Right cardiac atrium (tissue), 5 donors: Measurements from ENCODE around the gene INPP5D. TPM values are rescaled to one million over a fixed set of nuclear protein-coding genes. Genes with fewer than 3 reads are reported as not detected.

Experiments
- ATAC-seq, 2 donors: fragments of 200-7000 bp; cut with Tn5 transposase; one replicate each; pipeline versions ENCODE4 v1.8.0 to v1.9.1; 2020; ENCODE audit warnings: moderate library complexity in 2 of 2, mild to moderate bottlenecking in 1 of 2
- DNase-seq, 3 donors: peaks; one replicate each; pipeline ENCODE4 v3.0.0-alpha.2; 2020
- H3K27ac ChIP-seq: one replicate; pipeline ENCODE4 v1.5.1; 2013; ENCODE audit warnings: mild to moderate bottlenecking, low read length, control low read depth, moderate library complexity
- H3K27me3 ChIP-seq: one replicate; pipeline ENCODE4 v1.6.1; 2013; ENCODE audit not compliant: control insufficient read depth, insufficient read depth
- H3K4me1 ChIP-seq: one replicate; pipeline ENCODE4 v1.6.1; 2013; ENCODE audit warnings: low read length; ENCODE audit not compliant: control insufficient read depth, insufficient read depth
- H3K4me3 ChIP-seq: one replicate; pipeline ENCODE4 v1.5.1; 2013; ENCODE audit warnings: low read length, control low read depth
- H3K9me3 ChIP-seq: one replicate; pipeline ENCODE4 v1.6.1; 2013; ENCODE audit warnings: low read length; ENCODE audit not compliant: control insufficient read depth
- whole genome bisulfite sequencing: extraction: QIAGEN DNeasy Blood & Tissue Kit; methylation state at CpG from one replicate; pipeline ENCODE4 v1.1.7; 2013; 5-methylcytosine and 5-hydroxymethylcytosine counted together
- intact Hi-C, 4 donors: fragments of 100-400 bp; cut with DNase I; formaldehyde crosslinking; loops; one replicate each; pipeline versions ENCODE4 v1.11.0 to v1.14.0; 2022 to 2023
- polyA plus RNA-seq: library from polyadenylated mRNA; stranded (reverse); fragments of 200-250 nt; gene quantifications from one replicate; pipeline ENCODE4 v1.2.3, GENCODE V29; 2013
- total RNA-seq, 4 donors: library from RNA; stranded (reverse); fragmentation: NEBNext Ultra II Directional; extraction: Animal tissue kit (Norgen Biotek cat#: 25700); gene quantifications; one replicate each; pipeline ENCODE4 v1.2.1, GENCODE V29; 2021
- donor health status: healthy with polysubstance abuse.
- donor health status: DM: no; HTN: yes; CAD: no.
- donor health status: DM: no; HTN: no; CAD: no.
- donor health status: DM: no; HTN: yes; CAD: no; lungs with severe emphysema.
- donor health status: DM: yes; HTN: yes; CAD: no.

Gene INPP5D
- total and polyA plus RNA-seq, 5 donors = 3.6 to 7.8 (median 6.9) TPM

DNA sequence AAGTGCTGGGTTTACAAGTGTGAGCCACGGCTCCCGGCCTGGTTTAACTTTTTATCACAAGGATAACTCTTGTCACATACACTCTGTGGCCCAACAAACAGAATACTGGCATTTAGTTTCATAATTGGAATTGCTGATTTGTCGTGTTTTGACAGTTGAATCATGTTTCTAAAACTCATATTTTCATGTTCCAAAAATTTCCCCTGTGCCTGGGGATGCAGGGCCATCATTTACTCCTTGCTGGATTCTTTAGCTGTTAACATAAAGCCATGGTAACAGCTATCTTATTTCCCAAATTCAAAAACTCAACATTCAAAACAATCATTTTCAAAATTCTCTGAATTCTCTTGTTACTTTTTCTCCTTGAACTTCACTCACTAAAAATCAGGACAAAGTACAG is 174.9 kb downstream of the INPP5D start:
- 75% methylated on average over 3 of the region's 3 CpGs for whole genome bisulfite sequencing
- intact Hi-C loops = no loop called here
- DNase-seq = no peak
- H3K27me3 ChIP-seq = no peaks in the 10 kb centered on the region
- no peaks in the 10 kb centered on the region for H3K9me3 ChIP-seq
- H3K4me1 ChIP-seq = no peaks in the 10 kb centered on the region
- no peak overlapping the region for H3K27ac ChIP-seq
- ATAC-seq = no peak
- H3K4me3 ChIP-seq = no peak overlapping the region

DNA sequence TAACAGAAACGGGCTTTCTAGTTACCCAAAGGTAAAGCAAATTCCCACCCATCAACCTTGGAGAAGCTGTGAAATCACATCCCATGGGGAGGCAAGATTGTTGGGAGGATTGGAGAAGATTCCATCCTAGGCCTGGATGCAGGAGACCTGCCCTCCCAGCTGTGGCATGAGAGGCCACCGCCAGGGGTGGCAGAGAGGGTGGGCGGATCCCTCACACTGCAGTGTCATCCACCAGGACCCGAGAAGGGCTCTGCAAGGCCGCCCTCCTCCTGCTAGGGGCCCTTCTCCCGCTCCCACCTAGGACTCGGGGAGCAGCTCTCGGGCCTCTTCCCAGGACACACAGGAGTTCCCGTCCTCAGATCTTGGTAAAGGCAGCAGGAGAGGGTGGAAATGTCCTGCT is 175.8 kb downstream of the INPP5D start:
- Histone ChIP-seq H3K27me3 (no peaks in the 10 kb centered on the region), H3K27ac (no peak overlapping the region), H3K4me1 (no peaks in the 10 kb centered on the region), H3K9me3 (no peaks in the 10 kb centered on the region), H3K4me3 (no peak overlapping the region)
- 71% methylated on average over 9 of the region's 9 CpGs for WGBS
- intact Hi-C loops = no loop called here
- ATAC-seq = no peak
- no peak for DNase-seq

DNA sequence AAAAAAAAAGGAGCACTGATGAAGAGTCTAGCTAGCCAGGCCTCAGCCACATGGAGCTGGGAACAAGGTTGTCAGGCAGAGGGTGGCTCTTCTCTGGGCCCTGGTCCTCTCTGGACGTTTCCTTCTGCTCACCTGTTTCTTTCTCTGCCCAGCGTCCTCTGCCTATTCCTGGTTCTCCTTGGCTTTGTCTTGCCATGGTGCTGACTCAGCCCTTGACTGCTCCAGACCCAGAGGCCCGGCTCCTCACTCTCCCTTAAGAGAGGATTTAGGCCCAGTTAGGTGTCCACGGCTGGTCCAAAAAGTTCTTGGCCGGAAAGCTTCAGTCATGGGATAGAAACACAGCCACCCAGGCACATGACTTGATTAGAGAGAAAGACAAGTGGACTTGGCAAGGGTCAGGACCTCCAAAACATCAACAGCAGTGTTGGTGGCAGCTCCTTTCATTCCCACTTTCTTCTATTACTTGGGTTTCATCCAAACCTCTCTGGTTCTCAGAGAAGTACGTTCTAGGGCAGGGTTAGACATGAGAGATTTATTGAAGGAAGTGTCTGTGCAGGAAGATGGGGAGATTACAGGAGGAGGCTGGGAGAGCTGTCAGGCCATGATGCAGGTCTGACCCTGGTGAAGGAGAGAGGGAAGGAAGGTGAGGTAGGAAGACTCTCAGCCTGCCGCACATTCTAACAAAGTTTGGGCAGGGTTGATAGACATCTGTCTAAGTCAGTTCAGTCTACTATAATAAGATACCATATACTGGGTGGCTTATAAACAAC is 176.9 kb downstream of the INPP5D start:
- no peaks in the 10 kb centered on the region for H3K9me3 ChIP-seq
- intact Hi-C loops = no loop called here
- ATAC-seq (no peak), DNase-seq (no peak)
- no peak overlapping the region for H3K4me3 ChIP-seq
- no peaks in the 10 kb centered on the region for H3K27me3 ChIP-seq
- H3K4me1 ChIP-seq = no peaks in the 10 kb centered on the region
- 83% methylated on average over 7 of the region's 7 CpGs for WGBS
- H3K27ac ChIP-seq = no peak overlapping the region

DNA sequence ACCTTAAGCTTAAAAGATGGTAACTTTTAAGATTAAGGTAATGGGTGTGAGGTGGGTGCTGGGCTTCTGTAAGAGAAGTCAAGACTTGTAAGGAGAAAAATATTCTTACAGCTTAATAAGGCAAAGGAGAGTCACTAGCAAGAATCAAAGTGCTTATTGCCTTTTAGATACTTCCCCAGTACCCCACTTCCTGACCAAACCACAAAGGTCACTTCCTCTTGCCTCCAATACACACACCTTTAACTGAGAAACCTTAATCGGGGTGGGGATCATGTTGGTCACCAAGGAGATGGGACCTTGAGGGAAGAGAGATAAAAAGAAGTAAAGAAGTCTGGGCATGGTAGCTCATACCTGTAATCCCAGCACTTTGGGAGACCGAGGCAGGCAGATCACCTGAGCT is 180.8 kb downstream of the INPP5D start:
- ATAC-seq (no peak), DNase-seq (no peak)
- WGBS = 76% methylated on average over 2 of the region's 2 CpGs
- Histone ChIP-seq H3K27me3 (no peaks in the 10 kb centered on the region), H3K9me3 (no peaks in the 10 kb centered on the region), H3K4me1 (no peaks in the 10 kb centered on the region), H3K4me3 (no peak overlapping the region), H3K27ac (no peak overlapping the region)
- intact Hi-C loops = no loop called here

DNA sequence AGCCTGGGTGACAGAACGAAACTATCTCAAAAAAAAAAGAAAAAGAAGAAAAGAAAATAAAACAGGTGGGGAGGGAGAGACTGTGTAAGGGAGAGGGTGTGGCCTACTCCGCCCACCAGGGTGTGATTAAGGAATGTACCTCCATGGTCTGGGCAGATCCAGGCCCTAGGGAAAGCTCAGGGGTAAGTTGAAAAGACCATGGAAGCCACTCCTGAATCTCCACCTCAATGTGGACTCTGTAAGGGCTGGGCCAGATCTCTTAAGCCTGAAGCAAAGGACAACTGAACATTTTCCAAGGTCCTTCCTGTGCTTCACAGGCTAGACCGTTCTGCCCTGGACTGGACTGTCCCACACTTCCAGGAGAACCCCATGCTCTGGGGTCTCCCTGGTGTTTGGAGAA is 181.7 kb downstream of the INPP5D start:
- DNase-seq = no peak
- ATAC-seq = peak in 1 of 2 donors; percentile 38
- Histone ChIP-seq H3K9me3 (no peaks in the 10 kb centered on the region), H3K27ac (no peak overlapping the region), H3K4me1 (no peaks in the 10 kb centered on the region), H3K27me3 (no peaks in the 10 kb centered on the region), H3K4me3 (no peak overlapping the region)
- 89% methylated on average over 3 of the region's 3 CpGs for WGBS
- intact Hi-C loops = no loop called here

DNA sequence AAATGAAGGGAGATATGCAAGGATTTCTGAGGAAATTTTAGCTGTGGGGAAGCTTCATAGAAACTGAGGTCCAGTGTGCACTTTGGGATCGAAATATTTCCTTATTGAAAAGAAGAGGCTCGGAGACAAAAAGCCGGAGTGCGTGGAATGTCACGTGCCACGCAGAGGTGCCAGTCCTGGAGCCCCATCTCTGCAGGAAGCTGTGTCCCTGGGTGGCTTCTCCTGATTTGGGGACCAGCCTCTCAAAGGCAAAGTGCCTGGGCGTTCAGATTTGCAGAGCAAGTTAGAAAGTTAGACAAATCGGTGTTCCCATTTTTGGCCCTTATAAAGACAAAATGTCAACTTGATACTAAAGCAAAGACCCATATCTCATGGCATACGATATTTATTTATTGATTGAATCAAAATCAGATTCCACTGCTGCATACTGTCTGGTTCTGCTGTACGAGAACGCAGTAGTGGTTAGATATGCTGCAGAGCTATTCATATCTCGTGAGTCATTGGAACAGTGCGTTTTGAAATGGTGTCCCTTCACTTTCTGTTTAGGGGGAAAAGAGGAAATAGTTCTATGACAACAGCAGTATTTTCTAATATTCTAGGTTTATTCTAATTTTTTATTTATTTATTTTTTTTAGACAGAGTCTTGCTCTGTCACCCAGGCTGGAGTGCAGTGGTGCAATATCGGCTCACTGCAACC is 182.2 kb downstream of the INPP5D start:
- no peaks in the 10 kb centered on the region for H3K27me3 ChIP-seq
- intact Hi-C loops = no loop called here
- WGBS = 72% methylated on average over 14 of the region's 14 CpGs
- DNase-seq (no peak), ATAC-seq (peak; percentile 69 to 72)
- H3K9me3 ChIP-seq = no peaks in the 10 kb centered on the region
- no peak overlapping the region for H3K27ac ChIP-seq
- H3K4me3 ChIP-seq = no peak overlapping the region
- no peaks in the 10 kb centered on the region for H3K4me1 ChIP-seq

DNA sequence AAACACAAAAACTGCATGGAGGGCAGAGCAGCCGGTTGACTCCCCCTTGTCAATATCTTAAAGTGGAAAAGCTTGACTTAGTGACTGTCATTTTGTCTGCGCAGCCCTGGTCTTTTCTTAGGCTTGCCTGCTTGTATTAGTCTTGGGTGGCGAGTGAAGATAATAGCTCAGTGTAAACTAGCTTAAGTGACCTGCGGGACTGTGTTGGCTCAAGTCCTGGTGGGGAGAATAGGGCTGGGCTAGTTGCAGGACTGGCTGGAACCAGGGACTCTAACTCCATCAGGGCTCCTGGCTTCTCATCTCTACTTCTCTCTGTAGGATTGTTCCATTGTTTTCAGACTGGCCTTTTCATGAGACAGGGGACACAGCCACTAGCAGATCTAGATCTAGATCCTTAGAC is 183.2 kb downstream of the INPP5D start:
- intact Hi-C loops = no loop called here
- 70% methylated on average over 4 of the region's 4 CpGs for WGBS
- no peak overlapping the region for H3K27ac ChIP-seq
- ATAC-seq (no peak), DNase-seq (no peak)
- H3K27me3 ChIP-seq = no peaks in the 10 kb centered on the region
- no peak overlapping the region for H3K4me3 ChIP-seq
- H3K4me1 ChIP-seq = no peaks in the 10 kb centered on the region
- no peaks in the 10 kb centered on the region for H3K9me3 ChIP-seq

DNA sequence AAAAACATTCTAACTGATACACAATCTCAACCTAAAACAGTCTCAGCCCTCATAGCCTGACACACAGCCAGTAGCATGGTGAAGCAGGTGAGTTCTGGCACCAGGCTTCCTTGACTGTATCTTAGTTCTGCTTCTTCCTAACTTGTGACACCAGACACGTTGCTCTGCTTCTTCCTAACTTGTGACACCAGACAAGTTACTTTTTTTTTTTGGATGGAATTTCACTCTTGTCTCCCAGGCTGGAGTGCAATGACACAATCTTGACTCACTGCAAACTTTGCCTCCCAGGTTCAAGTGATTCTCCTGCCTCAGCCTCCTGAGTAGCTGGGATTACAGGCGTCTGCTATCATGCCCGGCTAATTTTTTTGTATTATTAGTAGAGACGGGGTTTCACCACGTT is 184.7 kb downstream of the INPP5D start:
- no peaks in the 10 kb centered on the region for H3K9me3 ChIP-seq
- intact Hi-C loops = no loop called here
- no peak for DNase-seq
- H3K4me3 ChIP-seq = no peak overlapping the region
- no peak overlapping the region for H3K27ac ChIP-seq
- no peaks in the 10 kb centered on the region for H3K4me1 ChIP-seq
- ATAC-seq = no peak
- H3K27me3 ChIP-seq = no peaks in the 10 kb centered on the region
- WGBS = 69% methylated on average over 5 of the region's 5 CpGs

DNA sequence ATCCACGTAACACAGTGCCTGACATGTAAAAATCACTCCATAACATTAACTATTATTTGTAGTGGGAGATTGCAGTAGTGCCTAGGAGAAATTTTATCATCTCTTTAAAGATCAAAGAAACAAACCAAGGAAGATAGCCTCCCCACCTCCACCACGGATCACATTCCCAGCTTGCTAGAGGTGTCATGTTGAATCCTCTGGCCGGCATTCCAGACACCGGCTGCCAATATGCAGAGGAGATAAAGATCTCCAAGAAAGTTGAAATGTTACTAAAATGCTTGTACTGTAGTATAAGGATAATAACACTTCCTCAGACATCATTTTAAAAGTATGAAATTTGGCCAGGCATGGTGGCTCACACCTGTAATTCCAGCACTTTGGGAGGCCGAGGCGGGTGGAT is 185.3 kb downstream of the INPP5D start:
- H3K27me3 ChIP-seq = no peaks in the 10 kb centered on the region
- no peak for DNase-seq
- H3K27ac ChIP-seq = no peak overlapping the region
- intact Hi-C loops = no loop called here
- H3K9me3 ChIP-seq = no peaks in the 10 kb centered on the region
- no peak for ATAC-seq
- WGBS = 66% methylated on average over 6 of the region's 6 CpGs
- no peak overlapping the region for H3K4me3 ChIP-seq
- H3K4me1 ChIP-seq = no peaks in the 10 kb centered on the region

DNA sequence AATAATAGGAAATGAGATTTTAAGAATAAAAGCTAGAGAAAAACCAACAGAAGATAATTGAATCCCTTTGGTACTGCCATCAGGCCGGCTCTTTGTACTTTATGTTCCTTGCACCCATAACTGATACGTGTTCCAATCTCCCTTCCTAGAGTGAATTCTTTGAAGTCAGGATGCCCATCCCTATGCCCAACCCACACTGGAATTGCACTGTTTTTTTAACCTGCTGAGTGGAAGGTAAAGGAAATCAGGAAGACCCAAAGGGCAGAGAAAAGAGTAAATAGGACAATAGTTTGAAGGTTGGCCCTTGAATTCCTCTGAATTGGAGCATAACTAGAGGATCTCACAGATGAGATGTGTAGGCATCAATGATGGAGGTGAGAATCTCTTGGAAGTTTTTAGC is 187.0 kb downstream of the INPP5D start:
- no peaks in the 10 kb centered on the region for H3K27me3 ChIP-seq
- intact Hi-C loops = no loop called here
- DNase-seq = no peak
- no peak for ATAC-seq
- WGBS = 67% methylated on average over 2 of the region's 2 CpGs
- H3K9me3 ChIP-seq = no peaks in the 10 kb centered on the region
- H3K4me3 ChIP-seq = no peak overlapping the region
- H3K4me1 ChIP-seq = no peaks in the 10 kb centered on the region
- H3K27ac ChIP-seq = no peak overlapping the region

DNA sequence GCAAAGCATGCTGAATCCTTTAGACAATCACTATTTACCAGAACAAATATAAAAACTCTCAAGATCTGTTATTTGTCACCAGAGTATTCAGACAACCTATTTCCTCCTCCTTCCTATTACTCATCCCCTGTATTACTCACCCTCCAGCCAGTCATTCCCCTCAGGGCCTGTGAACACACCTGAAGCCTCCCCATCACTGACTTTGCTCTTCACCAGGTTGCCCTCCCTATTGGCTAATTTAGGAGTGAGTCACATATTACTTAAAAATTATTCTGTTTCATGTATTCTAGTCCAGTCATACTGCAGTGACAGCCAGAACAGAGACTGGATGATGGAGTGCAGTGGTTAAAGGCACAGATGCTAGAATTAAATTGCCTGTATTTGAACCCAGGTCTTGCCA is 187.6 kb downstream of the INPP5D start:
- no peak overlapping the region for H3K4me3 ChIP-seq
- H3K27me3 ChIP-seq = no peaks in the 10 kb centered on the region
- intact Hi-C loops = no loop called here
- H3K4me1 ChIP-seq = no peaks in the 10 kb centered on the region
- no peak overlapping the region for H3K27ac ChIP-seq
- no peaks in the 10 kb centered on the region for H3K9me3 ChIP-seq
- DNase-seq = no peak
- ATAC-seq = no peak
